Activated naive CD4-positive, alpha-beta T cell treated with anti-CD3 and anti-CD28 coated beads, Interleukin-2, amount 10 ng/mL, durations not matched to agents 7 days and 5 days (primary cell): ENCODE measurements around the gene RPS6KA5.
"Not testable (repeated sequence)": the region's sequence is repeated elsewhere in the genome, so short reads cannot be mapped to it uniquely, and the experiment has no call there.

ENCODE experiments used
- CTCF ChIA-PET: fragments of 350-600 bp; sonication (Branson Sonifier 250); formaldehyde crosslinking; loops from one replicate; lab custom pipeline; 2021; ENCODE audit warnings: antibody characterized with exemption; lab: Charles Lee
- DNase-seq: peaks from one replicate; pipeline ENCODE4 v3.0.0-alpha.2; 2020
- H3K27ac Mint-ChIP-seq: one replicate; pipeline ENCODE4 v1.8.0; 2021; ENCODE audit warnings: mild to moderate bottlenecking, moderate library complexity, mixed read lengths
- H3K27me3 Mint-ChIP-seq: one replicate; pipeline ENCODE4 v1.8.0; 2021; ENCODE audit warnings: mild to moderate bottlenecking, mixed read lengths
- H3K36me3 Mint-ChIP-seq: one replicate; pipeline ENCODE4 v1.8.0; 2021; ENCODE audit warnings: mixed read lengths
- H3K4me1 Mint-ChIP-seq: one replicate; pipeline ENCODE4 v1.8.0; 2021; ENCODE audit warnings: mixed read lengths
- H3K4me3 Mint-ChIP-seq: one replicate; pipeline ENCODE4 v1.8.0; 2021; ENCODE audit warnings: mild to moderate bottlenecking, moderate library complexity, mixed read lengths
- H3K9me3 Mint-ChIP-seq: one replicate; pipeline ENCODE4 v1.8.0; 2021; ENCODE audit warnings: mixed read lengths

Gene RPS6KA5

DNA sequence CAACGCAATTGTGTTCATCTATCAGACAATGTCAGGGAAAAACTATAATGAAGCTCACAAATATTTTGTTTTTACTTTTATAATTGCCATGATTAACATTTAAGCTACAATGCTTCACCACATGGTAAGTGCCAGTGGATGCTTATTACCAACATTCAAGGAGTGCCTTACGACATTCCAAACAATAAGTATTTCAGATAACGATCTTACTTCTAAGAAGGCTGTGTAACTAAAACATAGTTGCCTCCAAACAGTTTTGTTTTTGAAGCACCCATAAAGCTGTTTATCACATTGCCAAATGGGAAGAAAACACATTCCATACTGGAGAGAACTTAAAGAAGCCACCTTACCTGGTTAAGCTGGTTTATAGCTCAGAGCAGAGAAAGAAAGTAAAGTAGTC, 78.8 kb downstream of the RPS6KA5 start:
- CTCF ChIA-PET: no interaction called here
- Mint-ChIP-seq H3K36me3 (peaks cover 32% of the 10 kb centered on the region), H3K27ac (no peak overlapping the region), H3K4me1 (peaks cover 13% of the 10 kb centered on the region), H3K4me3 (no peak overlapping the region), H3K9me3 (no peaks in the 10 kb centered on the region), H3K27me3 (no peaks in the 10 kb centered on the region)
- DNase-seq: no peak

DNA sequence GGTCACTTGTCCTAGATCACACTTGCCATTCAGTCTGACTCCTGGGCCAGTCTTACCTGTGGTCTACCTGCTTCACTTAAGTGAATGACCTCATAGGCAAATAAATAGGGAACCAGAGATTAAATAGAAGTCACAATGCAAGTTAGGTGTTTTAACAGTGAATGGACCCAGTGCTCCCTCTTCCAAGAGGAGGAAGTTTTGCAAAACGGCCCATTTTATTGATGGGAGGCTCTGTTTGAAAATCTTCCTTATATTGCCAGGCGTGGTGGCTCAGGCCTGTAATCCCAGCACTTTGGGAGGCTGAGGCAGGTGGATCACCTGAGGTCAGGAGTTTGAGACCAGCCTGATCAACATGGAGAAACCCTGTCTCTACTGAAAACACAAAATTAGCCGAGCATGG, 79.8 kb downstream of the RPS6KA5 start:
- CTCF ChIA-PET: interaction anchor here (1.4 kb wide), 1 partner anchor 11 kb away, joined by 4 read pairs; no protein-coding TSS in a partner anchor
- DNase-seq, H3K9me3 Mint-ChIP-seq, H3K4me3 Mint-ChIP-seq, H3K27ac Mint-ChIP-seq, H3K27me3 Mint-ChIP-seq: not testable (repeated sequence)
- Mint-ChIP-seq H3K36me3 (peaks cover 40% of the 10 kb centered on the region), H3K4me1 (peaks cover 10% of the 10 kb centered on the region)

DNA sequence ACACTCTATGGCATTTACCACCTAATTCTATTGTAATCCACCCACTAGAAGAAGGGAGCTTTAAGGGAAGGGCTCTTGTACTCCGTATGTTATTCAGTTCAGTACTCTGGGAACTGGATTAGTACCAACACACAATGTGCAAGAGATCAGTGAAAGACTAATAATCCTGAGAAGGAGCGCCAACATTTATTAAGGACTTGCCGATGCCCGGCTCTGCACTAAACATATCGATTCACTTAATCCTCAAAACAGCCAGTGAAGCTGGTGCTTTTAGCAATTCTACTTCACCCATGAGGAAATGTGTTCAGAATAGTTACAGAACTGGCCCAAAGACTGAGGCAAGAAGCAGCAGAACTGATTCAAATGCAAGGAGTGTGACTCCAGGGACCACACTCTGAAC, 80.9 kb downstream of the RPS6KA5 start:
- CTCF ChIA-PET: interaction anchor here (1.4 kb wide), 1 partner anchor 9 kb away, joined by 4 read pairs; no protein-coding TSS in a partner anchor
- Mint-ChIP-seq H3K36me3 (peaks cover 48% of the 10 kb centered on the region), H3K27ac (no peak overlapping the region), H3K27me3 (no peaks in the 10 kb centered on the region), H3K9me3 (no peaks in the 10 kb centered on the region), H3K4me3 (no peak overlapping the region), H3K4me1 (peaks cover 8% of the 10 kb centered on the region)
- DNase-seq: no peak

DNA sequence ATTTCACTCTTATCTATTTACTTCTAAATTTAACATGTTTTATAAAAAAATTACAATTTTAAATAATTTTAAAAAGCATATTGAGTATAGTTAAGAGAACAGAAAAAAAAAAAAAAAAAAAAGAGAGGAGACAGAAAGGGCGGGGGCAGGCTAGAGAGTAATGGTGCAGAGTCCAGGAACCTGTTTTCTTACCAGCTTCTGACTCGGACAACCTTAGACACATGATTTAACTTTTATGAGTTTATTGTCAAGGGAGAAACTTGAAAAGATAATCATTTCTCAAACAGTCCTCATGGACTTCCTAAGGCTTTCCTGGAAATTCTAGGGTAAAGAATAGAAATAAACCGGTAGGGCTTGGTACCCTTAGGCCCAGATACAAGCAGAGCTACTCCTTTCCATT, 84.3 kb downstream of the RPS6KA5 start:
- CTCF ChIA-PET: interaction anchor here (1.1 to 1.7 kb wide), 2 partner anchors 75 to 197 kb away, joined by 3 read pairs; no protein-coding TSS in a partner anchor
- Mint-ChIP-seq H3K9me3 (no peaks in the 10 kb centered on the region), H3K27ac (no peak overlapping the region), H3K27me3 (no peaks in the 10 kb centered on the region), H3K4me1 (peaks cover 16% of the 10 kb centered on the region), H3K36me3 (peaks cover 65% of the 10 kb centered on the region), H3K4me3 (no peak overlapping the region)
- no peak for DNase-seq

DNA sequence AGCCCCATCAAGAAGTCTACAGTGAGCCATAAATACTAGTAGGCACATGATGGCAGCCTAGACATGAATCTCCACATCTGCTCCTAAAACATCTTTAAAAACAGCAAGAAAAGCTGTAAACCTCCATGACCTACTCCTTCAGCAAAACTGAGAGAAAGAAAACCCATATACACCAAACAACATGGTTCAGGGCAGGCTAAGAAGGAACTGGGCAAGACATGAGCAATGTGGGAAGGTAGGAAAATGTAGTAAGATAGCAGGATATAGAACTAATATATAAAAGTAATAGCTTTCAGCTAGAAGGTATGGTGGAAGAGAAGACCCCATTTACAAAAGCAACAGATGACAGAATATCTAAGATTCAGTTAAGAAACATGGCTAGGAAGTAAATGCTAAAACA, 88.8 kb downstream of the RPS6KA5 start:
- CTCF ChIA-PET: interaction anchor here (1.2 kb wide), 1 partner anchor 69 kb away, joined by 4 read pairs; no protein-coding TSS in a partner anchor
- peaks cover 70% of the 10 kb centered on the region for H3K36me3 Mint-ChIP-seq
- no peak for DNase-seq
- no peaks in the 10 kb centered on the region for H3K27me3 Mint-ChIP-seq
- H3K4me3 Mint-ChIP-seq: no peak overlapping the region
- peaks cover 43% of the 10 kb centered on the region for H3K4me1 Mint-ChIP-seq
- no peak overlapping the region for H3K27ac Mint-ChIP-seq
- no peaks in the 10 kb centered on the region for H3K9me3 Mint-ChIP-seq

DNA sequence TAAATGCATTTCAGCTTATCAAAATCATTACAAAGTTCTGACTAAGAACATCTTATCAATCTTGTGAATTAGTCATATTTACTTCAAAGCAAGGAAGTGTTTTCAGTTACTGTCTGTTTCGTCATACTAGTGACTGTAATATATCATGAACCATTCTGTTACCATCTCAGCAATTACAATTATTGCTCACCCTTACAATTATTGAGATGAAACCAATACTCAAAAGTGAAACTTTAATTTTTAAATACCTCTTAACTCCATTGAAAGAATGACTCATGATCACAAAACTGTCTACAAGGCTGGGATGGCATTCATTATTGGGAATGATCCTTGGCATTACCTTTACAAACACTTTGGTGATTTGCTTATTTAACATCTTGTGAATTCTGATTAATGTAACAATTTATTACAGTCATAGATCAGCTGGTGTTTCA, 90.3 kb downstream of the RPS6KA5 start:
- Mint-ChIP-seq H3K9me3 (no peaks in the 10 kb centered on the region), H3K36me3 (peaks cover 70% of the 10 kb centered on the region), H3K4me1 (peaks cover 41% of the 10 kb centered on the region), H3K4me3 (peak overlapping the region; percentile 11), H3K27ac (peak overlapping the region; percentile 90), H3K27me3 (no peaks in the 10 kb centered on the region)
- CTCF ChIA-PET: interaction anchor here (0.6 to 0.9 kb wide), 3 partner anchors 10 to 86 kb away, joined by 3 to 4 read pairs (median 3); no protein-coding TSS in a partner anchor
- DNase-seq: no peak

DNA sequence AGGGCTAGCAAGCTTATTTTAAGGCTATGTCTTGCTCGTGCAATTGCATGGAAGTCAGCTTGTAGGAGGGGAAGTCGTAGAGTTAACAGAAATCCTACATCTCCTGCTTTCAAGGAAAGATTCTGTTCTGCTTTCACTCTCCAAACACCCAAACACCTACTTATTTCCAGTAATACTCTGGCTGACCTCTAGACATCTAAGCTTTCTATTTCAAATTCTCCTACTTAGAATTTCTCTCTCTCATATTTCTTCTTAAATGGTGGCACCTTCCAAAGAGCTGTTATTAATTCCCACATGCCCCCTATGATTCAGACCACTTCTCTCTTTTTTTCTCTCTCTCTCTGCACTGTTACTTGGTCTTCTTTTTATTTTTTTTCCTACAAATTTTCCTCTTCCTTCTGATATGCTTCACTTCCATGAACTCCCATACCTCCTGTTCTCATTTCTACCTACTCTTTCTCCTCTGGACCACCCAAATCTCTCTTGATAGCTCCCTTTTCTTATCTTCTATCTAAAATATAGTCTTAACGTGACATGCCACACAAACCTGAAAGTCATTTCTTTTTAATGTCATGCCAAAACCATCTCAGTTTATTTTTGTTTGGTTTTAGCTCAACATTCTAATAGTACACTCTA, 90.8 kb downstream of the RPS6KA5 start:
- Mint-ChIP-seq H3K4me1 (peaks cover 41% of the 10 kb centered on the region), H3K9me3 (no peaks in the 10 kb centered on the region)
- CTCF ChIA-PET: interaction anchor here (0.6 to 0.9 kb wide), 3 partner anchors 10 to 86 kb away, joined by 3 to 4 read pairs (median 3); no protein-coding TSS in a partner anchor

DNA sequence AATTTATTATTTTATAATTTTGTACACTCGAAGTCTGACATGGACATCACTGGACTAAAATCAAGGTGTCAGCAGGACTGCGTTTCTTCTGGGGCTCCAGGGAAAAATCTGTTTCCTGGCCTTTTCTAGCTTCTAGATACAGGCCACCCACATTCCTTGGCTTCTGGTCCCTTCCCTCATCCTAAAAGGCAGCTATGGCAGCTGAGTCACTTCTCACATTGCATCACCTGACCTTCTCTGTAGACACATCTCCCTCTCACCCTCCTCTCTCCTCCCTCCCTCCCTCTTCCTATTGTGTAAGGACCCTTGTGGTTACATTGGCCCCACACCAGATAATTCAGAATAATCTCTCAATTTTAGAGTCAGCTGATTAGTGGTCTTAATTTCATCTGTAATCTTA, 92.4 kb downstream of the RPS6KA5 start:
- no peak for DNase-seq
- peaks cover 41% of the 10 kb centered on the region for H3K4me1 Mint-ChIP-seq
- peaks cover 65% of the 10 kb centered on the region for H3K36me3 Mint-ChIP-seq
- no peak overlapping the region for H3K4me3 Mint-ChIP-seq
- H3K9me3 Mint-ChIP-seq: no peaks in the 10 kb centered on the region
- H3K27me3 Mint-ChIP-seq: no peaks in the 10 kb centered on the region
- CTCF ChIA-PET: interaction anchor here (1.3 kb wide), 1 partner anchor 65 kb away, joined by 4 read pairs; no protein-coding TSS in a partner anchor
- peak overlapping the region; percentile 21 for H3K27ac Mint-ChIP-seq

More for the DNA sequence above, 90.8 kb downstream of the RPS6KA5 start:
- peaks cover 68% of the 10 kb centered on the region for H3K36me3 Mint-ChIP-seq
- no peaks in the 10 kb centered on the region for H3K27me3 Mint-ChIP-seq
- peak overlapping the region; percentile 11 for H3K4me3 Mint-ChIP-seq
- peak overlapping the region; percentile 90 for H3K27ac Mint-ChIP-seq
- DNase-seq: no peak

DNA sequence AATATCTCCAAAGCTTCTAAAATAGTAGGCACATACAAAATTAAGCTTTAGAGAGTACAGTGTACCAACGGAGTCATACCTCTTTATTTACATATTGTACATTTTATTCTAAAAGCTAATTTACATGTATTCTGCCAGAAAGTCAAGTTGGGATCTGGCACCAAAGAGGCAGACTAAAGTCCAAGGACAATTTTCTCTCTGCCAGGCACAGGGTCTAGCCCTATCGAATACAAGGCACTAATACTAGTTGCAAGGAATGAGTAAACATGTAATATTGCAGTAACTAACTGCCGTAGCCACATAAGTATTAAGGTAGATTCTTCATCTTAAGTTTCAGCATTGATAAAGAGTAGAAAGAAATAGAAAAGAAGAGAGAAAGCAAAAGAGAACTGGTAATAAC, 93.9 kb downstream of the RPS6KA5 start:
- CTCF ChIA-PET: interaction anchor here (1.2 kb wide), 1 partner anchor 64 kb away, joined by 4 read pairs; no protein-coding TSS in a partner anchor
- Mint-ChIP-seq H3K36me3 (peaks cover 65% of the 10 kb centered on the region), H3K4me3 (no peak overlapping the region), H3K27ac (no peak overlapping the region), H3K4me1 (peaks cover 32% of the 10 kb centered on the region), H3K9me3 (no peaks in the 10 kb centered on the region), H3K27me3 (no peaks in the 10 kb centered on the region)
- DNase-seq: no peak

DNA sequence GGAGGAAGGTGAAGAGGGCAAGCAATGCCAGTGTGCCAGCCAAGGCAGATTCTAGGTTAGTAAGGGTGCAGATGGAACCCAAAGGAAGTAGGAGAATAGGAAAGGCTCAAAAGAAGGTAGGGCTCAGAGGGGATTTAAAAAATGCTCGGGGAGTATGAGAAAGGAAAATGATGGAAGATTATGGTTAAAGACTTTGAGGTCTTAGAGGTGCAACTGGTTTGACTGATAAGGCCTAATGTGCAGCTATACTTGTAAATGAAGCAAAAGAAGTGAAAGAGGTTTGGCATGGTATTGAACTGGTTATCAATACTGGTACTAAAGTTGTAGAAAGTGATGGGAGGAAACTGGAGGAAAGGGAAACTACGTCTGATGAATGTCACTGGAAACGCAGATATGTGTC, 94.7 kb downstream of the RPS6KA5 start:
- Mint-ChIP-seq H3K36me3 (peaks cover 63% of the 10 kb centered on the region), H3K9me3 (no peaks in the 10 kb centered on the region), H3K27ac (no peak overlapping the region), H3K4me1 (peaks cover 28% of the 10 kb centered on the region), H3K4me3 (no peak overlapping the region), H3K27me3 (no peaks in the 10 kb centered on the region)
- CTCF ChIA-PET: interaction anchor here (1.2 kb wide), 1 partner anchor 63 kb away, joined by 4 read pairs; no protein-coding TSS in a partner anchor
- no peak for DNase-seq

DNA sequence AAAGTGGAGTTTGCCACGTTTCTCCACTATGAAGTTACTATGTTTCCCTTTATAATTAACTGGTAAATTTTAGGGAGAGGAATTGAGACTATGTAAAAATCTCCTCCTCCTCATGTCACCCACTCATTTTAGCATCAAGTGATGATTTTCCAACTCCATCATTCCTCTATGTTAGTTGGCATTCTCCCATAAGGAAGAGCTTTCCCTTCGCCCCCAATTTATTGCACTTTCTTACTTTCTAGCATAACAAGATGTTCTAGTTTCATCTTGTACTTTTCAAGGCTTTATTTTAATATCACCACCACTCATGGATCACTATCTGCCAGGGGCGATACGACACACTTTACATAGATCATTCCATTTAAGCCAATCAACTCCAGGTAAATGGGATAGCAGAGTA, 97.1 kb downstream of the RPS6KA5 start:
- H3K4me3 Mint-ChIP-seq: no peak overlapping the region
- DNase-seq: no peak
- CTCF ChIA-PET: no interaction called here
- H3K4me1 Mint-ChIP-seq: peaks cover 3% of the 10 kb centered on the region
- H3K27ac Mint-ChIP-seq: no peak overlapping the region
- H3K36me3 Mint-ChIP-seq: peaks cover 62% of the 10 kb centered on the region
- H3K9me3 Mint-ChIP-seq: peaks cover 2% of the 10 kb centered on the region
- no peaks in the 10 kb centered on the region for H3K27me3 Mint-ChIP-seq

DNA sequence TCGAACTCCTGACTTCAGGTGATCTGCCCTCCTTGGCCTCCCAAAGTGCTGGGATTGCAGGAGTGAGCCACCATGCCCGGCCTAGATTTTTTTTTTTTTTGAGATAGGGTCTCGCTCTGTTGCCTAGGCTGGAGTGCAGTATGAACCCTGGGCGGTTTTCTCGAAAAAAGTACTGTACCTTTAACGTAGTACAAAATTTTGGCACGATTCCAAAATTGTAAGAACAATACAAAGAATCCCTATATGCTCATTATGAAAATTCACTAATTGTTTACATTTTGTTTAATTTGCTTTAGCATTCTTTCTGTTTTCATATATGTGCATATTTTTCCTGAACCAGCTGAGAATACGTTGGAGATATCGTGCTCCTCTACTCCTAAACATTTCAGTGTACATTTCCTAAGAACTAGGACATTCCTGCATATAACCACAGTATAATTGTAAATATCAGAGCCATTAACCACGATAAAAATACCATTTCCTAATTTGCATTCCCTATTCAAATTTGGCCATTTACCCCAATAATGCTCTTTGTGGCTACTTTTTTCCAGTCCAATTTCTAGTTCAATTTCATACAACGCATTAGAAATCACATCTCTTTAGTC, 97.8 kb downstream of the RPS6KA5 start:
- peaks cover 2% of the 10 kb centered on the region for H3K9me3 Mint-ChIP-seq
- no peak overlapping the region for H3K4me3 Mint-ChIP-seq
- no peaks in the 10 kb centered on the region for H3K27me3 Mint-ChIP-seq
- CTCF ChIA-PET: no interaction called here
- H3K27ac Mint-ChIP-seq: no peak overlapping the region
- H3K4me1 Mint-ChIP-seq: no peaks in the 10 kb centered on the region
- peaks cover 60% of the 10 kb centered on the region for H3K36me3 Mint-ChIP-seq
- DNase-seq: no peak

DNA sequence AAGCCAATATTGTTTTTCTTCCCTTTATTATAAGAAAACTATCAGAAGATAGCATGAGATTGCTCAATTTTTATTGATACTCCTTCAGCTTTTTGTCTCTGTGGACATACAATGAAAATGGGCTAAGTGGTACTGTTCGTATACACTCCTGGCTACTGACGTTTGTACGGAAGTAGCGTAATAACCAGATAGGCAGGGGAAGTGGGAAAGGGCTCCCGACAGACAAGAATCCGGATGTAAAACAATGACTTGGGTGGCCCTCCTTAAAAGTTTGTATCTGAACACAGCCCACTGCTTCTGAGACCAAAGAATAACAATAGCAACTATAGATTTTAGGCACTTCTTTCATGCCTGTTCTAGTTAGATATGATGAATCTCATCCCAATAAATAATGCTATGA, 99.6 kb downstream of the RPS6KA5 start:
- Mint-ChIP-seq H3K9me3 (peaks cover 13% of the 10 kb centered on the region), H3K4me1 (no peaks in the 10 kb centered on the region), H3K4me3 (no peak overlapping the region), H3K27me3 (no peaks in the 10 kb centered on the region), H3K27ac (no peak overlapping the region), H3K36me3 (peaks cover 65% of the 10 kb centered on the region)
- CTCF ChIA-PET: no interaction called here
- no peak for DNase-seq

DNA sequence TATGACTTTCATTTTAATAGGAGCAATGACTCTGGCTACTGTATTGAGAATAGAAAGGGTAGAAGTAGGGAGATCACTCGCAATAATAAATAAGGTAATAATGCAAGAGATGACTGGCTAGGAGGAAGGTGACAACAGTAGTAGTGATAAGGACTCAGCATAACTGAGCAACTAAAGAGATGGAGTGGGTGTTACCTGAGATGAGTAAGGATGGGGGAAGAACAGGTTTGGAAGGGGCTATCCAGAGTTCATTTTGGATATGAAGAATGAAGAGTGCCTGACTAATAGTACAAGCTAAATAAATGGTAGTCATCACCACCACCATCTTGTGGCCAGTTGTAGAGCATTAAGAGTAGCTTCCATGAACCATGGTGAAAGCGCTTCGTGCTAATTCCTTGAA, 101.1 kb downstream of the RPS6KA5 start:
- Mint-ChIP-seq H3K36me3 (peaks cover 71% of the 10 kb centered on the region), H3K9me3 (peaks cover 22% of the 10 kb centered on the region), H3K4me1 (peaks cover 5% of the 10 kb centered on the region), H3K4me3 (no peak overlapping the region), H3K27me3 (no peaks in the 10 kb centered on the region), H3K27ac (no peak overlapping the region)
- no peak for DNase-seq
- CTCF ChIA-PET: interaction anchor here (0.6 kb wide), 1 partner anchor 27 kb away, joined by 3 read pairs; no protein-coding TSS in a partner anchor
